GM10847 (cell line): ENCODE measurements around the gene KLHL22.

Experiments used
- POLR2A ChIP-seq: IDR thresholded peaks from 2 replicates; pipeline ENCODE4 v1.6.1; 2011; ENCODE audit not compliant: insufficient read length; ENCODE audit errors: extremely low read depth

Gene KLHL22

DNA sequence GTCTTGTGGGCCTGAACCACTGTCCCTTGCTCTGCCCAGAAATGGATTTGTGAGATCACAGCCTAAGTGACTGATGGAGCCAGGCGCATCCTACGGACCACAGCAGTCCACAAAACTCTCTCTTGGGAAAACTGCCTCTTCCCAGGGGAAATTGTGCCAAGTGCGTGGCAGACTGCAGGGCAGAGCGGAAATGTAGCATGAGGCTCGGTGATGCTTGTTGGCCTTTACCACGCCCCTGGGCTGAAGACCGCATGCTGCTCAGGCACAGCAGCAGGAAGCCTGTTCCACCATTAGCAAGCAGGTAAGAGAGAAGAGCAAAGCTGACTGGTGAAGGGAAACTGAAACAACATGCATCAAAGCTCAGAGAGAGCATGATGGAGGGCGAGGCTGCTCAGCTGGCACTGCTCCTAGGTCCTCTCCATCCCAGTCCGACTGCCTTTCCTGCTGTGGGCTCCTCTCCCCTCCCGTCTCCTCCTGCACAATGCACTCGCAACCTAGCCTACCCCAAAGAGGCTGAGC, 31.4 kb downstream of the KLHL22 start:
- TF ChIP-seq POLR2A, result no peak

DNA sequence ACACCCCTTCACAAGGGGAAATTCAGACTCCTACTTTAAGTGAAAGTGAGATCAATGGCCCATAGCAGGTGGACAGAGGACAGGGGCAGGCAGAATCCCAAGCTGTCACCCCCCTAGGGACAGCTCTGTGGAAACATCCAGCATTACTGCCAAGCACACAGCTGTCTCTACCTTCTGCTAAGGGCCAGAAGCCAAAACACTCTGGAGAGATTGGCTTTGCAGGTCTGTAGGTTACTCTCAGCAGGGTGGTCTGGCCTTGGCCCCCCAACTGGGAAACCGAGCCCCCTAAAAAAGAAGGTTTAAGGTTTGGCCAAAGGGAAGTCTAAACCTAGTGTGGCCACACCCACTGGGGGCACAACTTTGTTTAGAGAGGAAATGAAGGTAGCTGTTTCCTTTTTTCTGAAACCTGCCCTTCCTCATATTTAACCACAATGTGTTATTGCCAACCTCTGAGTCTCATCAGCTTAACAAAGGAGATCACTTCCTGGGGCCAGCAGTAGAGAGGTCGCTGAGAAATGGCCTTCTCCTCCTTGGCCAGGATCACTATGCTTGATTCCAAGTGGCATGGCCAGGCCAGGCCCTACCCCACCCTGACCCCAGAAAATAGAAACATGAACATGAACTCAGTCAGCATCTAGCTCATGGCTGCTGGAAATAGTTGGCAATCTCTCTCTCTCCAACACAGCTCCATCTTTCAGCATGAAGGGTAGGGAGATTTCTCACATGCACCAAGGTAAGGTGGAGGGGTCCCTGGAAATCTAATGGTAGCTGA, 32.1 kb downstream of the KLHL22 start:
- TF ChIP-seq POLR2A, result no peak

DNA sequence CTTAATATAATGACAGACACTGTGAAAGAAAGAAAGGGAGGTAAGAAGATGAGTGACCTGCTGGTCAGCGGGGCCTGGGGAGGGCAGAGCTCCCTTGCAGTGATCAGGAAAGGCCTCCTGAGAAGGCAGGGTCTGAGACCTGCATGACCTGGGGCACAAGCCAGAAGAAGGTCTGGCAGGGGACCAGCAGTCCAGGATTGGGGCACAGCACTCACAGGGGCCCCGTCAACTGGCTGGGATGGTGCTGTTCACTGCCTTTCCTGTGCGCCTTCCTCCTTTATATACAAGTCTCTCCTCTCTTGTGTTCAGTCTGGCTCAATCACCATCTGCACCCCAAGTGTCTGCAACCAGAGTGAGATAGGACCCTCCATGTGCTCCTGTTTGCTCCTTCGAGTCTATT, 35.7 kb downstream of the KLHL22 start:
- TF ChIP-seq POLR2A, result no peak

DNA sequence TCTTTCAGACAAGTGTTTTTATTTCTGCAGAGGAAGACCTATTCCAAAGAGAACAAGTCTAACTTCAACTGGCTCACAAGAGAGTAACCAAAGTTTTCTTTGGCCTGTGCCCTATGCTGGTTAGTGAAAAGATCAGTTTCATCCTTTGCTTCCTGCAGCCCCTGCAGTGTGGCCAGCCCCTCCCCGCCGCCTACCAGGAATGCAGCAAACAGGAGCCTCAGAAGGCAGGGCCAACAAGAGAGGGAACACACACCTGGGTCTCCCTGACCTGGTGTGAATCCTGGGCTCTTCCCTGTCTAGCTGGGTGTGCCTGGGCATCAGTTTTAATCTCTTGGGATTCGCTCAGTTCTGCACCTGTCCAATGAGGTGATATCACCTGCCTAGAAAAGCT, 36.4 kb downstream of the KLHL22 start:
- TF ChIP-seq POLR2A, result no peak

DNA sequence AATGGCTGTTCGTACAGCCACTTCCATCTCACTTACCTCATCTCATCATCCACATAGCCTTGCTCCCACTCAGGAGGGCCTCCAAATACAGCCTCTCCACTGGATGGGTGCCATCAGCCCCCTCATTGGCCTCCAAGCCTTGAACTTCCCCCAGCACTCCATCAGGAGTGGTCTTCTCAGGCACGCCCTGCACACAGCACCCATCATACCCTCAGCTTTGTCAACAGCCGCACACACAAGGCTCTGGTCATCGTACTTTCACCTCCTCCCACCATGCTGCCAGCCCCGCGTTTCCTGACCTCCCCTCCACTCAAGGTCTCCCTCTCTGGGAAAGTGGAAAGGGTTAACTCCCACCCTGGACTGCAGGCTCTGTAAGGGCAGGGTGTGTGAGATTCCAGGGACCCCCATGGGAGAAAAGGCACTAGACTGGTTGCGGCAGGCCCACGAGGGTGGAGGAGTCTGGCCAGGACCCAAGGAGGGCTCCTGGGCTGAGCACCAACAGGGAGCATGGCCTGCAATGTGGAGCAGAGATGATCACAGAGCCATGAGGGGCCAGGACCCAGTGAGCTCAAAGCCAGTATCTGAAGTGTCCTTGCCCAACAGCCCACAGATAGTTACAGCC, 37.0 kb downstream of the KLHL22 start:
- TF ChIP-seq POLR2A, result no peak

DNA sequence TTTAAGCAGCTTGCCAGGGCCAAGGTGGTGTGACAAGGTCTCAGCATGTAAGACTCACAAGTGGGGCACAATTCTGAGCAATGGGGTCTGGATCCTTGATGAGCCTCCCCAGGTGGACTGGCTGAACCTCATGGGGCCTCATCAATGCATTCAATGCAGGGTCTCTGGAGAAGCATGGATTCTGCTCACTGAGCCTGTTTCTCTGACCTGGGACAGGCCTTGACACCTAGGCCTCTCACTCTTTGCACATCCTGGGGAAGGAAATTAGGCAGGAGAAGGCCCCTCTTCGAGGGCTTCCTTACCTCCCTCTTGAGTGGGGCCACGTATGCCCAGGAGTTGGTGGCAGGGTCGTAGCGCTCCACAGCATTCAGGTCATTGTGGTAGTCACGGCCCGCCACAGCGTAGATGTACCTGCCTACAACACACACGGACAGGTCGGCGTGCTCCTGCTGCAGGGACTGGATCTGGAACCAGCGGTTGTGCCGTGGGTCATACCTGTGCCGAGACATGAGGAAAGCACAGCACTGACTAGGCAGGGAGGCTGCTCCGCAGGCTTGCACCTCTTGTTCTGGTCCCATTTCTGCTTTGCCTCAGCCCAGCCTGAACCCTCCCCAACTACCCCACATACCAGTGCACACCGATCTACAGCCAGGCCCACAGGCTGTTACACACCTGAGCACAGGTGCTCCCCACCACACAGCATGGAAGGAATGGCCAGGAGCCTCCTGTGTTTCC, 37.9 kb downstream of the KLHL22 start:
- TF ChIP-seq POLR2A, result no peak

DNA sequence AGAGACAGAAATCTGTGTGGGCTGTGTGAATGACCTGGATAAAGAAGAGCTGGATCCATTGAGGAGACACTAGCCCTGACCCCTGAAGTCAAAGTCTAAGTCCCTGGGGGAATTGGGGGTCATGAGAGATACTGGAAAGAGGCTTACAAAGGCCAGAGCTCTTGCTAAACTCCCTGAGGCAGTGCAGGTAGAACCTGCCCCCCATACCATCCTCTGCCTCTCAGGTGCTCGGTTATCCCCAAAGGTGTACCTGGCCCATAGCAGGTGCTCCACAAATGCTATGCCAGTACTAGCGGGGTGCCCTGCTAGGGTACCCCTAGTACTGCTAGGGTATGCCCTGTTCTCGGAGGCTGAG, 38.9 kb downstream of the KLHL22 start:
- TF ChIP-seq POLR2A, result no peak

DNA sequence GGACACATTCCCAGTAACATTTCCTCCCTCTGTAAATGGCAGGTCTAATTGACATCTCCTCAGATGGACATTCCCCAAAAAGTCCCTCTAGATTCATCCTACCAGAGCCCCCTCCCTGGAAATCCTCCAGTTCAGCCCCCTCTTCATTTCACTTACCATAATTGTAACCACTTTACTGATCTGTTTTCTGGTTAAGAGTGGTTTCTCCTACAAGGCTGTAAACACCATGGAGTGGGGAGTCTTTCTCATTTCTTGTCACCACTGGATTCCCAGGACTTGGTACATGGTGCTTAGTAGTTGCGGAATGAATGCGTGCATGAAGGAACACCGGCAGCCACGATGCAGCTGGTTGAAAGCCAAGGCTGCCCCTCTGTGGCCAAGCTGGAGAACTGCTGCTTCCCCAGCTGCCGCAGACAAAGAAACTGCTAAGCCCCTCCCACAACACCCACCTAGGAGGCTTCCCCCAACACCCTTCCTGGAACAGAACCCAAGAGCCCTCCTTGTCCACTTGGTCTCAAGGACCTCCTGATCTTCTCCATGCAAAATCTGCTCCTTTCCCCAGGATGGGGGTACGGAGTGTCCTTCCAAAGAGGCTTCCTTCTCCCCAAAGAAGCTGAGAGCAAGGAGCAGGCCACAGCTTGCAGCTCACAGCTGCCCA, 39.4 kb downstream of the KLHL22 start:
- no peak for TF ChIP-seq POLR2A

DNA sequence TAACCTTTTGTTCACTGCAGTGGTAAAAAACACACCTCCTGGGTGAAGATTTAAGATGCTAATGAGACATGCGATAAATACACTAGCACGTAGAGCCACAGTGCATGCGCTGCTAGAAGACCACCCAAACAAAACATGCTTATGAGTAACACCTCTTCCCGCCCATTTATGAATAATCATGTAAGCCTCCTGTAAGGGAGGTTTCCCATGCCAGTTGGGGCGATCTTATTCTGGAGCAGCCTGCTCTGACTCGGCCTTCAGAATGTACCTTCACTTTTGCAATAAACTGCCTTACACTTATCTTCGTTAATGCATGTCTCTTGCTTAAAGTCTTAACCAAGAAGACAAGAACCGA, 39.9 kb downstream of the KLHL22 start:
- TF ChIP-seq POLR2A, result no peak

DNA sequence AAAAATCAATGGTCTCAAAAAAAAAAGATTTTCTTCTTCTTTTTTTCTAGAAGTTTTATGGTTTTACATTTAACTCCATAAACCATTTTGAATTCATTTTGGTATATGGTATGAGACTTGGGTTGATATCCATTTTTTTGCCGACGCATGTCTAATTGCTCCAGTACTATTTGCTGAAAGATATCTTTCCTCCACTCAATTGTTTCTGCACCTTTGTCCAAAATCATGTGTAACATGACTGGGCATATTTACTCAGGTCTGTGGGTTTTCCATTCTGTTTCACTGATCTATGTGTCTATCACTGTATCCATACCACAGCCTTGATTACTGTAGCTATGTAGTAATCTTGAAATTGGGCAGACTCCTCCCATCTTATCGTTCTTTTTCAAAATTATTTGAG, 42.4 kb downstream of the KLHL22 start:
- TF ChIP-seq POLR2A, result no peak

DNA sequence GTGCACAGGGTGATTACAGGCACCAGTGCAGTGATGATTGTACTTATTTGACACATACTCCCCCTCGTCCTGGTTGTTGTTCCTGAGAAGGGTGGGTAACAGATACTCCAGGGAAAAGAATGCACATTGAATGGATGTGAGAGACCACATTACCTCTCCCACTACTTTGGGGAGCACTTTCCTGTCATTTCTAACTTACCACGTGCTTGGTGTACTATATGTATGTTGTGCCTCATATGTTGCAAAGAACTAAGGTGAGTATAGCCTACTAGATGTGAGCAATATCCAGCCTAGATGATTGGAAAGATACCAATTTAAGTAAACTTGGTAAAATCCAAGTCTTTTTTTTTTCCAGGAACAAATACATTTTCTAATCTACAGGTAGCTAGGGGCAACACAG, 43.7 kb downstream of the KLHL22 start:
- TF ChIP-seq POLR2A, result no peak

DNA sequence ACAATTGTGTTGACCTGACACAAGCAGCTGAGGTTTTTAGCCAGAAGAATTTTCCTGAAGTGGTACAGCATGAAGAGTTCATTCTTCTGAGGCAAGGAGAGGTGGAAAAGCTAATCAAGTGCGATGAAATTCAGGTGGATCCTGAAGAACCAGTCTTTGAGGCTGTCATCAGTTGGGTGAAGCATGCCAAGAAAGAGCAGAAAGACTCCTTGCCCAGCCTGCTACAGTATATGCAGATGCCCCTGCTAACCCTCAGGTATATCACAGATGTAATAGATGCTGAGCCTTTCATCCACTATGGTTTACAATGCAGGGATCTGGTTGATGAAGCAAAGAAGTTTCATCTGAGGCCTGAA, 45.1 kb downstream of the KLHL22 start:
- TF ChIP-seq POLR2A, result no peak

DNA sequence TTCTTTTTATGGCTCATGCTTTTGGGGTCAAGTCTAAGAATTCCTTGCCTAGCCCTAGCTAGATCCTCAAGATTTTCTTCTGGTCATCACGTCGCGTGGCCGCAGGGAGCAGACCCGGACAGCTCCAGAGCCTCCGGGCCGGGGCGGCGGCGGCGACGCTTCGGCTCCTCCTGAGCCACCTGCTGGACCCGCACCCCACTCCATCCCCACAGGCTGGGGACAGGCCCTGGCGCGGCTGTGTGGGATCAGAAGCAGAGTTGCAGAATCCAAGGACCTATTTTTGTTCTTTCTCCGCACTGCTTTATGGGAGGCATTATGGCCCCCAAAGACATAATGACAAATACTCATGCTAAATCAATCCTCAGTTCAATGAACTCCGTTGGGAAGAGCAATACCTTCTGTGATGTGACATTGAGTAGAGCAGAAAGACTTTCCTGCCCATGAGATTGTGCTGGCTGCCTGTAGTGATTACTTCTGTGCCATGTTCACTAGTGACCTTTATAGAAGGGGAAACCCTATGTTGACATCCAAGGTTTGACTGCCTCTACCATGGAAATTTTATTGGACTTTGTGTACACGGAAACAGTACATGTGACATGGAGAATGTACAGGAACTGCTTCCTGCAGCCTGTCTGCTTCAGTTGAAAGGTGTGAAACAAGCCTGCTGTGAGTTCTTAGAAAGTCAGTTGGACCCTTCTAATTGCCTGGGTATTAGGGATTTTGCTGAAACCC, 45.6 kb downstream of the KLHL22 start:
- TF ChIP-seq POLR2A, result no peak

DNA sequence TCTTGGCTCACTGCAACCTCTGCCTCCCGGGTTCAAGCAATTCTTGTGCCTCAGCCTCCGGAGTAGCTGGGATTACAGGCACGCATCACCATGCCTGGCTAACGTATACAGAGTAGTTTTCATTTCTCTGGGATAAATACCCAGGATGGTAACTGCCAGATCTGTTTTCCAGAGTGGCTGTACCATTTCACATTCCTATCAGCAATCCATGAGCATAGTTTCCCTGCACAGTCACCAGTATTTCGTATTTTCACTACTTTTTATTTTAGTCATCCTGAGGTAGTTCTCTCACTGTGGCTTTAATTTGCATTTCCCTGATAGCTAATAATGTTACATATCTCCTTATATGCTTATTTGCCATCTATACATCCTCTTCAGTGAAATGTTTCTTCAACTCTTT, 47.0 kb downstream of the KLHL22 start:
- no peak for TF ChIP-seq POLR2A

DNA sequence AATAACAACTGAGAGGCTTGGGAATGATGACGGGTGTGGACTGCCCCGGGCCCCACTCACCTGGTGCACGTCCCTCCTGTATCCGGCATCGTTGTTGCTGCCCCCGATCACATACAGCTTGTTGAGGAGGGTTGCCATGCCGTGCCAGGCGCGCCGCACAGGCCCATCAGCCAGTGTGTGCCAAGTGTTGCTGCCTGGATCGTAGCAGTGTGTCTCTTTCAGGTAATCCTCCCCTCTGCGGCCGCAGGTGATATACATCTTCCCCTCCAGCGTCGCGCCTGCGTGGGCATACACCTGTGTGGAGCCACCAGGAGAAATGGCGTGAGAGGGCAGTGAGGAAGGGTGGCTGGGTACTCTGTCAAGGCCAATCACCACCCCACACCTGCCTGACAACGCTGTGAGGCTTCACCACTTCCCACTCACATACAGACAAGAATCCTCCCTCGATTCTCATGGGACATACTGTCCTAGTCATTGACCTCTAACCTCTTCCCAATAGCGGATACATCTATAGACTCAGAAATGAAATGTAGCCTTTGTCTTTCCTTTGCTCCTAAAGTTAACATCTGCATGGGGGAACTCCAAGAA, 49.1 kb downstream of the KLHL22 start:
- TF ChIP-seq POLR2A, result no peak
